Measurements from ENCODE around the gene PTPMT1.

Gene PTPMT1, protein sequence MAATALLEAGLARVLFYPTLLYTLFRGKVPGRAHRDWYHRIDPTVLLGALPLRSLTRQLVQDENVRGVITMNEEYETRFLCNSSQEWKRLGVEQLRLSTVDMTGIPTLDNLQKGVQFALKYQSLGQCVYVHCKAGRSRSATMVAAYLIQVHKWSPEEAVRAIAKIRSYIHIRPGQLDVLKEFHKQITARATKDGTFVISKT

DNA sequence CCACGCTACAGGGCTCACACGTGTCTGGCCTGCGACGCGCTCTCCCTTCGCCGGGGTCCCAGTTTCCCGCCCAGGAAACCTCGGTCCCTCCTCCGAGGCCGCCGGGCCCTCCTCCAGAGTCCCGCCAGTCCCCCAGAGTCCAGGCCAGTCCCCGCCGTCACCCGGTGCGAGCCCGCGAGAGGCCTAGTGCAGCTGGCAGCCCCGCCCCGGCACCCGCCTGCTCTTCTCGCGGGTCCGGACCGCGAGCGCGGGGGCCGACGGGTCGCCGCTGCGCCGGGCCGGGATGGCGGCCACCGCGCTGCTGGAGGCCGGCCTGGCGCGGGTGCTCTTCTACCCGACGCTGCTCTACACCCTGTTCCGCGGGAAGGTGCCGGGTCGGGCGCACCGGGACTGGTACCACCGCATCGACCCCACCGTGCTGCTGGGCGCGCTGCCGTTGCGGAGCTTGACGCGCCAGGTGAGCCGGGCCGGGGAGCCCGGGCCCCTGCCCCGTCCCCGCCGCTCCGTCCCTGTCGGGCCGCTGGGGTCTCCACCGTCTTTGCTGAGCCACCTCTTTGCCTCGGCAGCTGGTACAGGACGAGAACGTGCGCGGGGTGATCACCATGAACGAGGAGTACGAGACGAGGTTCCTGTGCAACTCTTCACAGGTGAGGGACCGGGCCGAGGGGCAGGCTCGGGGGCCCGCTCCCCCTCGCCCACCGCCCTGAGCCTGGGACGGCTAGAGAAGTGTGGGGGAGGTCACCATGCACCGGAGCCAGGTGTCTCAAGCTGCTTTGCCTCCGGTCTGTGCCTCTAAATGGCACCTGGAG lies at the start of gene PTPMT1:
Gene PTPMT1, plus strand, starts transcription at position 260 of the 809 bp plus-strand sequence. Its CDS starts 24 bp downstream, at position 284.
- ChIA-PET POLR2A (interaction anchor here (0.5 kb wide), 1 partner anchor 36 kb away, joined by 3 read pairs; no protein-coding TSS in a partner anchor), CTCF (interaction anchor here (1.0 to 5.4 kb wide), 6 partner anchors 11 to 207 kb away, joined by 3 to 43 read pairs (median 5); partner anchors contain the start of genes CELF1, KBTBD4 and NDUFS3)
- TF ChIP-seq, protein P1, sequence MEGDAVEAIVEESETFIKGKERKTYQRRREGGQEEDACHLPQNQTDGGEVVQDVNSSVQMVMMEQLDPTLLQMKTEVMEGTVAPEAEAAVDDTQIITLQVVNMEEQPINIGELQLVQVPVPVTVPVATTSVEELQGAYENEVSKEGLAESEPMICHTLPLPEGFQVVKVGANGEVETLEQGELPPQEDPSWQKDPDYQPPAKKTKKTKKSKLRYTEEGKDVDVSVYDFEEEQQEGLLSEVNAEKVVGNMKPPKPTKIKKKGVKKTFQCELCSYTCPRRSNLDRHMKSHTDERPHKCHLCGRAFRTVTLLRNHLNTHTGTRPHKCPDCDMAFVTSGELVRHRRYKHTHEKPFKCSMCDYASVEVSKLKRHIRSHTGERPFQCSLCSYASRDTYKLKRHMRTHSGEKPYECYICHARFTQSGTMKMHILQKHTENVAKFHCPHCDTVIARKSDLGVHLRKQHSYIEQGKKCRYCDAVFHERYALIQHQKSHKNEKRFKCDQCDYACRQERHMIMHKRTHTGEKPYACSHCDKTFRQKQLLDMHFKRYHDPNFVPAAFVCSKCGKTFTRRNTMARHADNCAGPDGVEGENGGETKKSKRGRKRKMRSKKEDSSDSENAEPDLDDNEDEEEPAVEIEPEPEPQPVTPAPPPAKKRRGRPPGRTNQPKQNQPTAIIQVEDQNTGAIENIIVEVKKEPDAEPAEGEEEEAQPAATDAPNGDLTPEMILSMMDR (IDR thresholded peaks at IDR 0.05; ENCODE audit: control extremely low read depth, extremely low read depth, low read depth, missing control alignments) = no peak
- DNase-seq (ENCODE audit: extremely low spot score) = peak; percentile 88

DNA sequence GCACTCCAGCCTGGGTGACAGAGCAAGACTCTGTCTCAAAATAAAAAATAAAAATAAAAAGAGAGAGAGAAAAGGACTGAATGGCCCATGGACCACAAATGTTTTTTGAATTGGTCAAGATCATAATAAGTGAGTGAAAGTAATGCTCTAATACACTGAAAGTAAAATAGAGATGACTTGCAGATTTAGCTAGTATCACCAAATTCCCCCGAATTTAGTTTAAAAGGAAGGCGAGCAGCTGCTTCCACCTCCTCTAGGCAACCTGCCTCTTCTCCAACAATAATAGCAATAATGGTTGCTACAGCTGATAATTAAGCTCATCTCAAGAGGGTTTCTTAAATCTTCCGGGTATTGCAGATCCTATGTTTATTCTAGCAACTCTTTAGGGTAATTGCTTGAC lies 49.2 kb upstream of the PTPMT1 start:
- ChIA-PET CTCF (interaction anchor here (1.0 to 2.8 kb wide), 6 partner anchors 9 to 38 kb away, joined by 3 to 11 read pairs (median 4); no protein-coding TSS in a partner anchor), POLR2A (no interaction called here)
- TF ChIP-seq, protein P1 (IDR thresholded peaks at IDR 0.05; ENCODE audit: control extremely low read depth, extremely low read depth, low read depth, missing control alignments) = no peak
- no peak for DNase-seq (ENCODE audit: extremely low spot score)

DNA sequence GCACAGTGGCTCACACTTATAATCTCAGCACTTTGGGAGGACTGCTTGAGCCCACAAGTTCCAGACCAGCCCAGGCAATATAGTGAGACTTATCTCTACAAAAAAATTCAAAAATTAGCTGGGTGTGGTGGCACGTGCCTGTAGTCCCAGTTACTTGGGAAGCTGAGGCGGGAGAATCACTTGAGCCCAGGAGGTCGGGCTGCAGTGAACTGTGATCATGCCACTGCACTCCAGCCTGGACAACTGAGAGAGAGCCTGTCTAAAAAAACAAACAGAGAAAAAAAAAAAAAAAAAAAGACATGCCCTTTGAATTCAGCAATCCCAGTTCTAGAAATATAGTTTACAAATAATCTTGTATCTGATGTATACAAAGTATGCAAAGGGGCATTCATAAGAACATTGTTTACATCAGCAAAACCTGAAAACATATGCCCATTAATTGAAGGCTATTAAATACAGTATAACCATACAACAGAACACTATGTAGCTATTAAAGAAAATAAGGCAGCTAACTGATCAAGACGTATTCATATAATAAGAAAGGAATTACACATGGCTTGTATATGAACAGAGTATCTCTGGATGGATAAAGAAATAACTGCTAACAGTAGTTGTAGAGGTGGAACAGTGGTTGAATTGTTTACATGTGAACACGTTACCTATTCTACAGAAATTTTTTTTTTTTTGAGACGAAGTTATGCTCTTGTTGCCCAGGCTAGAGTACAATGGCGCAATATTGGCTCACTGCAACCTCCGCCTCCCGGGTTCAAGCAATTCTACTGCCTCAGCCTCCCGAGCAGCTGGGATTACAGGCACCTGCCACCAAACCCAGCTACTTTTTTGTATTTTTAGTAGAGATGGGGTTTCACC lies 48.2 kb upstream of the PTPMT1 start:
- TF ChIP-seq, protein P1 (IDR thresholded peaks at IDR 0.05; ENCODE audit: control extremely low read depth, extremely low read depth, low read depth, missing control alignments) = no peak

DNA sequence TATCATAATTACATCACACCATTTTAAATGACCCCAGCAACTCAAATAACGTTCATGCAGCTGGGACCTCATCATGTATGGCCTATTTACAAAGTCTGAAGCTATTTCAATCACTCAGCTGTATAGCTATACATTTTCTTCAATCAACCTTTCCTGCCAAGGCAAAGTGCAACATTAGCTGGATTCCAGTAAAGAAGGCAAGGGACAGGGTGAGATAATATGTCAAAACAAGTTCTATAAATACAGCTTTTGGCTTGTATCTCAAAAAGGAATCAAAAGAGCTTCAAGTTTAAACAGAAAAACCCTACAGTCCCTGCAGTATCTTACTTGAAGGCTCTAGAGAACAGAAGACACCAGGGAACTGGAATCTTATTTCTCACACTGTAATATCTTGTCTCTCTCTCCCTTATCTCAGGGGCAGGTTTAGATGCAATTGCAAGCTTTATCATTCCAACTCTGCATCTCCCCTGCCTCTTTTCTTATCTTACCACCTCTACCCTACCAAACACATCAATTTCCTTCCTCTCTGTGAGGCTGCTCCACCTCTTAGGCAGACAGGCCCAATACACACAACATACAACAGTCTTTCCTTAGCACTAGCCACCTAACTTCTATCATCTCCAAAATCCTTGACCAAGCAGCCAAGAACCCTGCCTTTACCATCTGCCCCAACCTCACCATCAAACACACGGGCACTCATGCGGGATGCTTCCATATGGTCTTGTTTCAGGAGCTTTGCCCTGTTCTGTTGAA lies 47.0 kb upstream of the PTPMT1 start:
- ChIA-PET CTCF (interaction anchor here (0.6 to 1.4 kb wide), 7 partner anchors 13 to 141 kb away, joined by 3 to 8 read pairs (median 4); partner anchors contain the start of gene CELF1), POLR2A (no interaction called here)
- DNase-seq (ENCODE audit: extremely low spot score) = no peak
- TF ChIP-seq, protein P1 (IDR thresholded peaks at IDR 0.05; ENCODE audit: control extremely low read depth, extremely low read depth, low read depth, missing control alignments) = no peak

More for the DNA sequence above, 48.2 kb upstream of the PTPMT1 start:
- POLR2A ChIA-PET = interaction anchor here (0.7 kb wide), 1 partner anchor 258 kb away, joined by 4 read pairs; no protein-coding TSS in a partner anchor
- CTCF ChIA-PET = interaction anchor here (1.0 to 2.2 kb wide), 9 partner anchors 11 to 37 kb away, joined by 3 to 11 read pairs (median 4); no protein-coding TSS in a partner anchor
- DNase-seq (ENCODE audit: extremely low spot score) = no peak

DNA sequence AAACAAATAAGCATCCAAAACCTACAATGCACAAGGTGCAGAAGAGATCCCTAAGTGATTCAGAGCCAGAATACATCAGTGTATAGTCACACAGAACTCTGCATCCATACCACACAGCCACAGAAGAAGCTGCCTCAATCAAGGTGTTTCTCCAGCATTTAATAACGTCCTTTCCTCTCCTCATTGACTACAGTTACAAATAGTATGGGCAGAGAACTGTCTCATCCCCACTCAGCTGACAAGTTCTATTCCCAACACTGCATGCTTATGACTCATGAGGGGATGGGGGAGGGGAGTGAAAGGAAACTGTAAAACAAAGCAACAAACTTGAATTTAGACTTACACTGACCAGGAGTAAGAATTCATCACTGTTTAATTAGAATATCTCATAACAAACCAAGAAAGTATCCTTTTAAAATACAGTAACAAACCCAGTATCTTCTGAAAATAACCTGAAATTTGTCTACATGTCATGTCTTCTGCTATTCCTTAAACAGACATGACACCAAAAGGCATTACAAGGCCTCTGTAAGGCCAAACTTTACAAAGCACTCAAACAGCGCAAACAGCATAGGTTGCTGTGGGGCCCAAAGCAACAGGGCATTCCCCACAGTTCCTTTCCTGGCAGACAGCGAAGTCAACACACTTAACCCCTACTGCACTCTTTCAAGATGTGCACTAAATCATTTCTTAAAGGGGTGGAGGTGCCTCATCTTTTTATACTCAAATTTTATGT lies 41.7 kb upstream of the PTPMT1 start:
- DNase-seq (ENCODE audit: extremely low spot score) = no peak
- CTCF ChIA-PET = interaction anchor here (0.7 to 2.6 kb wide), 6 partner anchors 8 to 258 kb away, joined by 3 to 12 read pairs (median 4); no protein-coding TSS in a partner anchor
- POLR2A ChIA-PET = interaction anchor here (0.6 kb wide), 2 partner anchors 9 to 123 kb away, joined by 6 read pairs; no protein-coding TSS in a partner anchor
- TF ChIP-seq, protein P1 (IDR thresholded peaks at IDR 0.05; ENCODE audit: control extremely low read depth, extremely low read depth, low read depth, missing control alignments) = no peak

All from GM10248 (cell line).